CD4-positive, CD25-positive, alpha-beta regulatory T cell (primary cell): Measurements from ENCODE around the gene EPB41L4A. TPM values are rescaled to one million over a fixed set of nuclear protein-coding genes. Genes with fewer than 3 reads are reported as not detected.

Experiments used
- ATAC-seq, 2 donors: fragments of 150-1000 bp; cut with Tn5 transposase; one replicate each; pipeline ENCODE4 v1.10.0; 2021; ENCODE audit warnings: low read depth in 2 of 2, moderate number of reproducible peaks in 2 of 2, moderate library complexity in 1 of 2
- DNase-seq, 3 donors: peaks; one replicate each; pipeline versions ENCODE4 v3.0.0 to v3.0.0-alpha.2; 2012 to 2022; ENCODE audit warnings: mixed read lengths in 1 of 3
- H3K27ac ChIP-seq: one replicate; pipeline ENCODE4 v1.7.0; 2013; ENCODE audit warnings: mild to moderate bottlenecking, low read length; ENCODE audit not compliant: insufficient read depth, poor library complexity, severe bottlenecking
- H3K27me3 ChIP-seq: one replicate; pipeline ENCODE4 v1.7.0; 2013; ENCODE audit warnings: low read length; ENCODE audit not compliant: control insufficient read depth, insufficient read depth
- H3K36me3 ChIP-seq: one replicate; pipeline ENCODE4 v1.7.0; 2013; ENCODE audit warnings: mild to moderate bottlenecking, low read length, moderate library complexity; ENCODE audit not compliant: control insufficient read depth, insufficient read depth
- H3K4me1 ChIP-seq: 2 replicates; pipeline ENCODE4 v1.7.0; 2013; ENCODE audit warnings: mild to moderate bottlenecking, low read length; ENCODE audit not compliant: insufficient read depth, control insufficient read depth, poor library complexity, severe bottlenecking
- H3K4me3 ChIP-seq: one replicate; pipeline ENCODE4 v1.7.0; 2013; ENCODE audit warnings: low read depth, mild to moderate bottlenecking, low read length, moderate library complexity
- H3K9me3 ChIP-seq, 2 experiments: 1 replicate in 1 of 2; 2 replicates in 1 of 2; pipeline ENCODE4 v1.7.0; 2013; ENCODE audit warnings: low read length in 2 of 2, mild to moderate bottlenecking in 1 of 2, moderate library complexity in 1 of 2; ENCODE audit not compliant: control insufficient read depth in 2 of 2
- H3K27ac Mint-ChIP-seq, 3 donors: one replicate each; pipeline ENCODE4 v1.8.0; 2020 to 2022; ENCODE audit warnings: mild to moderate bottlenecking in 3 of 3, mixed read lengths in 3 of 3, moderate library complexity in 2 of 3
- H3K27me3 Mint-ChIP-seq: one replicate; pipeline ENCODE4 v1.8.0; 2022; ENCODE audit warnings: mild to moderate bottlenecking, mixed read lengths
- H3K36me3 Mint-ChIP-seq: one replicate; pipeline ENCODE4 v1.8.0; 2020; ENCODE audit warnings: mixed read lengths
- H3K4me1 Mint-ChIP-seq, 4 donors: one replicate each; pipeline ENCODE4 v1.8.0; 2020 to 2022; ENCODE audit warnings: mixed read lengths in 4 of 4, mild to moderate bottlenecking in 1 of 4
- H3K4me3 Mint-ChIP-seq, 4 donors: one replicate each; pipeline ENCODE4 v1.8.0; 2020 to 2022; ENCODE audit warnings: mild to moderate bottlenecking in 4 of 4, mixed read lengths in 4 of 4, moderate library complexity in 3 of 4
- H3K9me3 Mint-ChIP-seq, 7 donors: one replicate each; pipeline ENCODE4 v1.8.0; 2020 to 2022; ENCODE audit warnings: mixed read lengths in 7 of 7, mild to moderate bottlenecking in 3 of 7, moderate library complexity in 2 of 7
- polyA plus RNA-seq, 4 donors: library from polyadenylated mRNA; unstranded; fragments of 300-500 nt; fragmentation: Illumina TruSeq; gene quantifications; one replicate each; pipeline ENCODE4 v1.2.3, GENCODE V29; 2021
- total RNA-seq: library from RNA; stranded (reverse); gene quantifications from one replicate; pipeline ENCODE4 v1.2.3, GENCODE V29; 2022

Gene EPB41L4A
- total and polyA plus RNA-seq, 5 donors from 2014 or later, result 0.09 to 0.38 (median 0.22) TPM; not detected in 1

GRCh38 chr5:112384523-112384922 lies 34.6 kb downstream of the EPB41L4A start:
- Histone ChIP-seq H3K27me3 (no peaks in the 10 kb centered on the region), H3K9me3 (no peaks in the 10 kb centered on the region), H3K36me3 (no peaks in the 10 kb centered on the region), H3K4me1 (no peaks in the 10 kb centered on the region), H3K4me3 (no peak overlapping the region), H3K27ac (no peak overlapping the region)
- DNase-seq (no peak), ATAC-seq (no peak)
- no peaks in the 10 kb centered on the region for H3K36me3 Mint-ChIP-seq
- peaks cover 15% of the 10 kb centered on the region for H3K27me3 Mint-ChIP-seq
- H3K9me3 Mint-ChIP-seq, result no peaks in the 10 kb centered on the region
- no peaks in the 10 kb centered on the region for H3K4me1 Mint-ChIP-seq
- no peak overlapping the region for H3K4me3 Mint-ChIP-seq
- no peak overlapping the region for H3K27ac Mint-ChIP-seq

GRCh38 chr5:112382886-112383285 lies 36.2 kb downstream of the EPB41L4A start:
- H3K36me3 ChIP-seq, result no peaks in the 10 kb centered on the region
- H3K4me3 ChIP-seq, result no peak overlapping the region
- no peaks in the 10 kb centered on the region for H3K36me3 Mint-ChIP-seq
- DNase-seq (no peak), ATAC-seq (no peak)
- H3K27ac ChIP-seq, result no peak overlapping the region
- no peaks in the 10 kb centered on the region for H3K4me1 ChIP-seq
- H3K4me1 Mint-ChIP-seq, result no peaks in the 10 kb centered on the region
- H3K27me3 Mint-ChIP-seq, result peaks cover 18% of the 10 kb centered on the region
- H3K4me3 Mint-ChIP-seq, result no peak overlapping the region
- H3K9me3 Mint-ChIP-seq, result no peaks in the 10 kb centered on the region
- no peak overlapping the region for H3K27ac Mint-ChIP-seq
- no peaks in the 10 kb centered on the region for H3K9me3 ChIP-seq
- no peaks in the 10 kb centered on the region for H3K27me3 ChIP-seq

GRCh38 chr5:112381521-112381920 lies 37.6 kb downstream of the EPB41L4A start:
- Histone ChIP-seq H3K9me3 (no peaks in the 10 kb centered on the region), H3K27ac (no peak overlapping the region), H3K4me3 (no peak overlapping the region), H3K36me3 (no peaks in the 10 kb centered on the region), H3K27me3 (no peaks in the 10 kb centered on the region), H3K4me1 (no peaks in the 10 kb centered on the region)
- H3K4me1 Mint-ChIP-seq, result no peaks in the 10 kb centered on the region
- no peaks in the 10 kb centered on the region for H3K9me3 Mint-ChIP-seq
- no peak overlapping the region for H3K4me3 Mint-ChIP-seq
- peaks cover 11% of the 10 kb centered on the region for H3K27me3 Mint-ChIP-seq
- no peak for ATAC-seq
- H3K36me3 Mint-ChIP-seq, result no peaks in the 10 kb centered on the region
- no peak for DNase-seq
- H3K27ac Mint-ChIP-seq, result no peak overlapping the region

GRCh38 chr5:112379542-112380325 lies 39.3 kb downstream of the EPB41L4A start:
- no peak overlapping the region for H3K27ac ChIP-seq
- H3K9me3 ChIP-seq, result no peaks in the 10 kb centered on the region
- Mint-ChIP-seq H3K27ac (no peak overlapping the region), H3K4me3 (no peak overlapping the region), H3K4me1 (no peaks in the 10 kb centered on the region), H3K36me3 (no peaks in the 10 kb centered on the region), H3K9me3 (peaks cover 0 to 3% (median 0%) of the 10 kb centered on the region in 7 donors), H3K27me3 (peaks cover 11% of the 10 kb centered on the region)
- no peaks in the 10 kb centered on the region for H3K36me3 ChIP-seq
- no peak for ATAC-seq
- H3K4me3 ChIP-seq, result no peak overlapping the region
- H3K4me1 ChIP-seq, result no peaks in the 10 kb centered on the region
- no peaks in the 10 kb centered on the region for H3K27me3 ChIP-seq
- no peak for DNase-seq

GRCh38 chr5:112374818-112375217 lies 44.3 kb downstream of the EPB41L4A start:
- Histone ChIP-seq H3K36me3 (no peaks in the 10 kb centered on the region), H3K27me3 (no peaks in the 10 kb centered on the region), H3K27ac (no peak overlapping the region), H3K4me3 (no peak overlapping the region), H3K9me3 (no peaks in the 10 kb centered on the region), H3K4me1 (no peaks in the 10 kb centered on the region)
- no peak overlapping the region for H3K4me3 Mint-ChIP-seq
- H3K4me1 Mint-ChIP-seq, result no peaks in the 10 kb centered on the region
- ATAC-seq (no peak), DNase-seq (no peak)
- no peaks in the 10 kb centered on the region for H3K36me3 Mint-ChIP-seq
- H3K9me3 Mint-ChIP-seq, result peaks cover 0 to 3% (median 0%) of the 10 kb centered on the region in 7 donors
- H3K27ac Mint-ChIP-seq, result no peak overlapping the region
- H3K27me3 Mint-ChIP-seq, result peaks cover 7% of the 10 kb centered on the region

- Histone ChIP-seq H3K9me3 (no peaks in the 10 kb centered on the region), H3K4me1 (no peaks in the 10 kb centered on the region), H3K4me3 (no peak overlapping the region), H3K36me3 (no peaks in the 10 kb centered on the region), H3K27me3 (no peaks in the 10 kb centered on the region), H3K27ac (no peak overlapping the region)
- Mint-ChIP-seq H3K27ac (no peak overlapping the region), H3K4me1 (no peaks in the 10 kb centered on the region), H3K27me3 (peaks cover 3% of the 10 kb centered on the region), H3K9me3 (peaks cover 0 to 3% (median 0%) of the 10 kb centered on the region in 7 donors), H3K36me3 (no peaks in the 10 kb centered on the region), H3K4me3 (no peak overlapping the region)
- DNase-seq (no peak), ATAC-seq (no peak)
Measured at GRCh38 chr5:112374356-112374755, 44.7 kb downstream of the EPB41L4A start.

GRCh38 chr5:112373885-112374284 lies 45.2 kb downstream of the EPB41L4A start:
- no peaks in the 10 kb centered on the region for H3K36me3 Mint-ChIP-seq
- DNase-seq (no peak), ATAC-seq (no peak)
- H3K27me3 Mint-ChIP-seq, result no peaks in the 10 kb centered on the region
- no peak overlapping the region for H3K27ac ChIP-seq
- no peak overlapping the region for H3K4me3 ChIP-seq
- H3K27ac Mint-ChIP-seq, result no peak overlapping the region
- no peaks in the 10 kb centered on the region for H3K4me1 Mint-ChIP-seq
- no peak overlapping the region for H3K4me3 Mint-ChIP-seq
- H3K9me3 ChIP-seq, result no peaks in the 10 kb centered on the region
- H3K36me3 ChIP-seq, result no peaks in the 10 kb centered on the region
- no peaks in the 10 kb centered on the region for H3K27me3 ChIP-seq
- H3K4me1 ChIP-seq, result no peaks in the 10 kb centered on the region
- peaks cover 0 to 3% (median 0%) of the 10 kb centered on the region in 7 donors for H3K9me3 Mint-ChIP-seq

- Histone ChIP-seq H3K4me3 (no peak overlapping the region), H3K9me3 (no peaks in the 10 kb centered on the region), H3K27ac (no peak overlapping the region), H3K36me3 (no peaks in the 10 kb centered on the region), H3K4me1 (no peaks in the 10 kb centered on the region), H3K27me3 (no peaks in the 10 kb centered on the region)
- DNase-seq (no peak), ATAC-seq (no peak)
- no peaks in the 10 kb centered on the region for H3K27me3 Mint-ChIP-seq
- no peak overlapping the region for H3K4me3 Mint-ChIP-seq
- peaks cover 0 to 3% (median 0%) of the 10 kb centered on the region in 7 donors for H3K9me3 Mint-ChIP-seq
- no peak overlapping the region for H3K27ac Mint-ChIP-seq
- no peaks in the 10 kb centered on the region for H3K36me3 Mint-ChIP-seq
- no peaks in the 10 kb centered on the region for H3K4me1 Mint-ChIP-seq
Measured at GRCh38 chr5:112372543-112372942, 46.5 kb downstream of the EPB41L4A start.
